ENCODE results near the gene SLC4A2.

SLC4A2 gene

DNA sequence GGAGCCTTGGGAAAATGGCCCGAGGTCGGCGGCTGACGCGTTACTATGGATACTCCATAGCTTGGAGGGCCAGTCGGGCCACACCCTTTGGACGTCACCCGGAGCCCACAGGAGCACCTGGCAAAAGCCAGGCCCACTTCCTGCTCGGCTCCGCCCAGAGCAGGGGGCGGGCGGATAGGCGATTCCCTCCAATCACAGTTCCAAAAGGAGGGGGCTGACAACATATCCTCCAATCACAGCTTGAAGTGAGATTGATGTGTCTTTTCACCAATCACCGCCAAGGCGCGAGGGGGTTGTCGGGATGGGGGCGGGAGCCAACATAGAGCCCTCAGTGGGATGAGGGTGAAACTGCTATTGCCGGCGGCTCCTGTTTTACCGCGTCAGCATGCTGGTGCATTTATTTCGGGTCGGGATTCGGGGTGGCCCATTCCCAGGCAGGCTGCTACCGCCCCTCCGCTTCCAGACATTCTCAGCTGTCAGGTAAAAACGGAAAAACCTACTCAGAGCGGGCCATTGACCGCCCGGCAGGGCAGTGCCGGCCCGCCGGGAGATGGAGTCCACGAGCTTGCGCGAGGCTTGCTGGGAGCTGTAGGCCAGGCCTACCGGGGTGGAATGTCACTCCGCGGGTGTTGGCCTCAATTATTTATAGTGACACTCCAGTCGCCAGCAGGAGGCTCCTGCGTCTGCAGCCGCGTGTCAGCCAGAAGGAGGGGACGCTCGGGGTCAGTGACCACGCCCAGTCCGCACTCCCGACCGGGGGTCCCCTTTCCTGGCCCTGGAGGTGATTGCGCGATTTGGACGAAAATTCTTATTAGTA lies 31.1 kb upstream of the SLC4A2 start, which contains the start of gene ABCB8 (continued):
- TF ChIP-seq, protein P1, sequence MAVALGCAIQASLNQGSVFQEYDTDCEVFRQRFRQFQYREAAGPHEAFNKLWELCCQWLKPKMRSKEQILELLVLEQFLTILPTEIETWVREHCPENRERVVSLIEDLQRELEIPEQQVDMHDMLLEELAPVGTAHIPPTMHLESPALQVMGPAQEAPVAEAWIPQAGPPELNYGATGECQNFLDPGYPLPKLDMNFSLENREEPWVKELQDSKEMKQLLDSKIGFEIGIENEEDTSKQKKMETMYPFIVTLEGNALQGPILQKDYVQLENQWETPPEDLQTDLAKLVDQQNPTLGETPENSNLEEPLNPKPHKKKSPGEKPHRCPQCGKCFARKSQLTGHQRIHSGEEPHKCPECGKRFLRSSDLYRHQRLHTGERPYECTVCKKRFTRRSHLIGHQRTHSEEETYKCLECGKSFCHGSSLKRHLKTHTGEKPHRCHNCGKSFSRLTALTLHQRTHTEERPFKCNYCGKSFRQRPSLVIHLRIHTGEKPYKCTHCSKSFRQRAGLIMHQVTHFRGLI (tag by site-specific recombination; IDR thresholded peaks at IDR 0.05) = peak; percentile 78
- TF ChIP-seq KLF1 (tag by site-specific recombination; IDR thresholded peaks at IDR 0.05) (peak; percentile 74), OSR2 (tag by site-specific recombination; IDR thresholded peaks at IDR 0.05) (peak; percentile 56; the same call in 1 of the 2 replicates), ZNF76 (tag by site-specific recombination; IDR thresholded peaks at IDR 0.05; ENCODE audit: borderline replicate concordance, low read depth) (peak; percentile 98), ZNF2 (tag by site-specific recombination; IDR thresholded peaks at IDR 0.05) (0 out of 2 replicates have a peak, but pooled peaks have one; percentile 33), ZNF416 (tag by site-specific recombination; IDR thresholded peaks at IDR 0.05) (no peak), PRDM1 (tag by site-specific recombination; IDR thresholded peaks at IDR 0.05) (no peak), KLF16 (tag by site-specific recombination; IDR thresholded peaks at IDR 0.05) (0 out of 2 replicates have a peak, but pooled peaks have one; percentile 55), ZNF629 (tag by site-specific recombination; IDR thresholded peaks at IDR 0.05) (peak; percentile 57), ZNF335 (tag by site-specific recombination; conservative IDR thresholded peaks at IDR 0.05) (peak; percentile 100), SP2 (tag by site-specific recombination; IDR thresholded peaks at IDR 0.05) (peak; percentile 99), ZNF394 (tag by site-specific recombination; IDR thresholded peaks at IDR 0.05; ENCODE audit: borderline replicate concordance) (peak; percentile 55), ZNF341 (tag by site-specific recombination; IDR thresholded peaks at IDR 0.05; ENCODE audit: low read depth) (peak; percentile 50), ZFHX2 (tag by site-specific recombination; conservative IDR thresholded peaks at IDR 0.05) (0 out of 2 replicates have a peak, but pooled peaks have one; percentile 16)
- TF ChIP-seq, protein P2, sequence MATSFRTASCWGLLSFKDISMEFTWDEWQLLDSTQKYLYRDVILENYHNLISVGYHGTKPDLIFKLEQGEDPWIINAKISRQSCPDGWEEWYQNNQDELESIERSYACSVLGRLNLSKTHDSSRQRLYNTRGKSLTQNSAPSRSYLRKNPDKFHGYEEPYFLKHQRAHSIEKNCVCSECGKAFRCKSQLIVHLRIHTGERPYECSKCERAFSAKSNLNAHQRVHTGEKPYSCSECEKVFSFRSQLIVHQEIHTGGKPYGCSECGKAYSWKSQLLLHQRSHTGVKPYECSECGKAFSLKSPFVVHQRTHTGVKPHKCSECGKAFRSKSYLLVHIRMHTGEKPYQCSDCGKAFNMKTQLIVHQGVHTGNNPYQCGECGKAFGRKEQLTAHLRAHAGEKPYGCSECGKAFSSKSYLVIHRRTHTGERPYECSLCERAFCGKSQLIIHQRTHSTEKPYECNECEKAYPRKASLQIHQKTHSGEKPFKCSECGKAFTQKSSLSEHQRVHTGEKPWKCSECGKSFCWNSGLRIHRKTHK (tag by site-specific recombination; IDR thresholded peaks at IDR 0.05) = no peak
- TF ChIP-seq, protein P3, sequence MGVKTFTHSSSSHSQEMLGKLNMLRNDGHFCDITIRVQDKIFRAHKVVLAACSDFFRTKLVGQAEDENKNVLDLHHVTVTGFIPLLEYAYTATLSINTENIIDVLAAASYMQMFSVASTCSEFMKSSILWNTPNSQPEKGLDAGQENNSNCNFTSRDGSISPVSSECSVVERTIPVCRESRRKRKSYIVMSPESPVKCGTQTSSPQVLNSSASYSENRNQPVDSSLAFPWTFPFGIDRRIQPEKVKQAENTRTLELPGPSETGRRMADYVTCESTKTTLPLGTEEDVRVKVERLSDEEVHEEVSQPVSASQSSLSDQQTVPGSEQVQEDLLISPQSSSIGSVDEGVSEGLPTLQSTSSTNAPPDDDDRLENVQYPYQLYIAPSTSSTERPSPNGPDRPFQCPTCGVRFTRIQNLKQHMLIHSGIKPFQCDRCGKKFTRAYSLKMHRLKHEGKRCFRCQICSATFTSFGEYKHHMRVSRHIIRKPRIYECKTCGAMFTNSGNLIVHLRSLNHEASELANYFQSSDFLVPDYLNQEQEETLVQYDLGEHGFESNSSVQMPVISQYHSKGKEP (tag by site-specific recombination; IDR thresholded peaks at IDR 0.05) = peak; percentile 52
- TF ChIP-seq, protein P4, sequence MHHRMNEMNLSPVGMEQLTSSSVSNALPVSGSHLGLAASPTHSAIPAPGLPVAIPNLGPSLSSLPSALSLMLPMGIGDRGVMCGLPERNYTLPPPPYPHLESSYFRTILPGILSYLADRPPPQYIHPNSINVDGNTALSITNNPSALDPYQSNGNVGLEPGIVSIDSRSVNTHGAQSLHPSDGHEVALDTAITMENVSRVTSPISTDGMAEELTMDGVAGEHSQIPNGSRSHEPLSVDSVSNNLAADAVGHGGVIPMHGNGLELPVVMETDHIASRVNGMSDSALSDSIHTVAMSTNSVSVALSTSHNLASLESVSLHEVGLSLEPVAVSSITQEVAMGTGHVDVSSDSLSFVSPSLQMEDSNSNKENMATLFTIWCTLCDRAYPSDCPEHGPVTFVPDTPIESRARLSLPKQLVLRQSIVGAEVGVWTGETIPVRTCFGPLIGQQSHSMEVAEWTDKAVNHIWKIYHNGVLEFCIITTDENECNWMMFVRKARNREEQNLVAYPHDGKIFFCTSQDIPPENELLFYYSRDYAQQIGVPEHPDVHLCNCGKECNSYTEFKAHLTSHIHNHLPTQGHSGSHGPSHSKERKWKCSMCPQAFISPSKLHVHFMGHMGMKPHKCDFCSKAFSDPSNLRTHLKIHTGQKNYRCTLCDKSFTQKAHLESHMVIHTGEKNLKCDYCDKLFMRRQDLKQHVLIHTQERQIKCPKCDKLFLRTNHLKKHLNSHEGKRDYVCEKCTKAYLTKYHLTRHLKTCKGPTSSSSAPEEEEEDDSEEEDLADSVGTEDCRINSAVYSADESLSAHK (tag by site-specific recombination; IDR thresholded peaks at IDR 0.05) = peak; percentile 72; the same call in 1 of the 2 replicates
- TF ChIP-seq, protein P5, sequence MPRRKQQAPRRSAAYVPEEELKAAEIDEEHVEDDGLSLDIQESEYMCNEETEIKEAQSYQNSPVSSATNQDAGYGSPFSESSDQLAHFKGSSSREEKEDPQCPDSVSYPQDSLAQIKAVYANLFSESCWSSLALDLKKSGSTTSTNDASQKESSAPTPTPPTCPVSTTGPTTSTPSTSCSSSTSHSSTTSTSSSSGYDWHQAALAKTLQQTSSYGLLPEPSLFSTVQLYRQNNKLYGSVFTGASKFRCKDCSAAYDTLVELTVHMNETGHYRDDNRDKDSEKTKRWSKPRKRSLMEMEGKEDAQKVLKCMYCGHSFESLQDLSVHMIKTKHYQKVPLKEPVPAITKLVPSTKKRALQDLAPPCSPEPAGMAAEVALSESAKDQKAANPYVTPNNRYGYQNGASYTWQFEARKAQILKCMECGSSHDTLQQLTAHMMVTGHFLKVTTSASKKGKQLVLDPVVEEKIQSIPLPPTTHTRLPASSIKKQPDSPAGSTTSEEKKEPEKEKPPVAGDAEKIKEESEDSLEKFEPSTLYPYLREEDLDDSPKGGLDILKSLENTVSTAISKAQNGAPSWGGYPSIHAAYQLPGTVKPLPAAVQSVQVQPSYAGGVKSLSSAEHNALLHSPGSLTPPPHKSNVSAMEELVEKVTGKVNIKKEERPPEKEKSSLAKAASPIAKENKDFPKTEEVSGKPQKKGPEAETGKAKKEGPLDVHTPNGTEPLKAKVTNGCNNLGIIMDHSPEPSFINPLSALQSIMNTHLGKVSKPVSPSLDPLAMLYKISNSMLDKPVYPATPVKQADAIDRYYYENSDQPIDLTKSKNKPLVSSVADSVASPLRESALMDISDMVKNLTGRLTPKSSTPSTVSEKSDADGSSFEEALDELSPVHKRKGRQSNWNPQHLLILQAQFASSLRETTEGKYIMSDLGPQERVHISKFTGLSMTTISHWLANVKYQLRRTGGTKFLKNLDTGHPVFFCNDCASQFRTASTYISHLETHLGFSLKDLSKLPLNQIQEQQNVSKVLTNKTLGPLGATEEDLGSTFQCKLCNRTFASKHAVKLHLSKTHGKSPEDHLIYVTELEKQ (tag by site-specific recombination; IDR thresholded peaks at IDR 0.05; ENCODE audit: borderline replicate concordance) = peak; percentile 64; the same call in 1 of the 2 replicates
- TF ChIP-seq, protein P6, sequence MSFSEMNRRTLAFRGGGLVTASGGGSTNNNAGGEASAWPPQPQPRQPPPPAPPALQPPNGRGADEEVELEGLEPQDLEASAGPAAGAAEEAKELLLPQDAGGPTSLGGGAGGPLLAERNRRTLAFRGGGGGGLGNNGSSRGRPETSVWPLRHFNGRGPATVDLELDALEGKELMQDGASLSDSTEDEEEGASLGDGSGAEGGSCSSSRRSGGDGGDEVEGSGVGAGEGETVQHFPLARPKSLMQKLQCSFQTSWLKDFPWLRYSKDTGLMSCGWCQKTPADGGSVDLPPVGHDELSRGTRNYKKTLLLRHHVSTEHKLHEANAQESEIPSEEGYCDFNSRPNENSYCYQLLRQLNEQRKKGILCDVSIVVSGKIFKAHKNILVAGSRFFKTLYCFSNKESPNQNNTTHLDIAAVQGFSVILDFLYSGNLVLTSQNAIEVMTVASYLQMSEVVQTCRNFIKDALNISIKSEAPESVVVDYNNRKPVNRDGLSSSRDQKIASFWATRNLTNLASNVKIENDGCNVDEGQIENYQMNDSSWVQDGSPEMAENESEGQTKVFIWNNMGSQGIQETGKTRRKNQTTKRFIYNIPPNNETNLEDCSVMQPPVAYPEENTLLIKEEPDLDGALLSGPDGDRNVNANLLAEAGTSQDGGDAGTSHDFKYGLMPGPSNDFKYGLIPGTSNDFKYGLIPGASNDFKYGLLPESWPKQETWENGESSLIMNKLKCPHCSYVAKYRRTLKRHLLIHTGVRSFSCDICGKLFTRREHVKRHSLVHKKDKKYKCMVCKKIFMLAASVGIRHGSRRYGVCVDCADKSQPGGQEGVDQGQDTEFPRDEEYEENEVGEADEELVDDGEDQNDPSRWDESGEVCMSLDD (tag by site-specific recombination; IDR thresholded peaks at IDR 0.05) = no peak
- TF ChIP-seq, protein P7, sequence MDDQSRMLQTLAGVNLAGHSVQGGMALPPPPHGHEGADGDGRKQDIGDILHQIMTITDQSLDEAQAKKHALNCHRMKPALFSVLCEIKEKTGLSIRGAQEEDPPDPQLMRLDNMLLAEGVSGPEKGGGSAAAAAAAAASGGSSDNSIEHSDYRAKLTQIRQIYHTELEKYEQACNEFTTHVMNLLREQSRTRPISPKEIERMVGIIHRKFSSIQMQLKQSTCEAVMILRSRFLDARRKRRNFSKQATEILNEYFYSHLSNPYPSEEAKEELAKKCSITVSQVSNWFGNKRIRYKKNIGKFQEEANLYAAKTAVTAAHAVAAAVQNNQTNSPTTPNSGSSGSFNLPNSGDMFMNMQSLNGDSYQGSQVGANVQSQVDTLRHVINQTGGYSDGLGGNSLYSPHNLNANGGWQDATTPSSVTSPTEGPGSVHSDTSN (CRISPR knock-in tag; IDR thresholded peaks at IDR 0.05) = peak; percentile 86; the same call in 1 of the 2 replicates
